ENCODE measurements around the gene GAS2L1.

- TF ChIP-seq CTCF (tag by site-specific recombination; IDR thresholded peaks at IDR 0.05) = no peak
- no peak for TF ChIP-seq TCF7L2 (IDR thresholded peaks at IDR 0.05; ENCODE audit: borderline replicate concordance, low read depth, low read length)
- TF ChIP-seq SP3 (tag by site-specific recombination; IDR thresholded peaks at IDR 0.05) = no peak
- no peak for TF ChIP-seq ZBTB11 (tag by site-specific recombination; conservative IDR thresholded peaks at IDR 0.05; ENCODE audit: low read depth)
- TF ChIP-seq SP7 (tag by site-specific recombination; IDR thresholded peaks at IDR 0.05) = no peak
- TF ChIP-seq ZBTB20 (tag by site-specific recombination; IDR thresholded peaks at IDR 0.05) = no peak
- TF ChIP-seq ZFP3 (tag by site-specific recombination; IDR thresholded peaks at IDR 0.05; ENCODE audit: low read depth) = no peak
- no peak for TF ChIP-seq YY1 (tag by site-specific recombination; IDR thresholded peaks at IDR 0.05)
- no peak for TF ChIP-seq ZNF24 (tag by site-specific recombination; IDR thresholded peaks at IDR 0.05)
- no peak for TF ChIP-seq ZNF701 (tag by site-specific recombination; IDR thresholded peaks at IDR 0.05)
Observed at GRCh38 chr22:29316141-29316828, 9.8 kb downstream of the GAS2L1 start.

All from HEK293 (cell line).